Measurements from ENCODE around the gene SPNS3. TPM values are rescaled to one million over a fixed set of nuclear protein-coding genes. Genes with fewer than 3 reads are reported as not detected.

SPNS3 gene
- total and polyA plus RNA-seq, 2 experiments from 2014 or later: not detected

- Histone ChIP-seq H3K36me3 (peaks cover 9% of the 10 kb centered on the region), H3K27me3 (no peaks in the 10 kb centered on the region), H3K4me3 (no peak overlapping the region), H3K9me3 (ENCODE audit: low read depth) (no peaks in the 10 kb centered on the region), H3K4me1 (ENCODE audit: low read depth) (peaks cover 13% of the 10 kb centered on the region), H3K27ac (no peak overlapping the region)
- DNase-seq (ENCODE audit: low read depth in 1 of 2, low spot score in 1 of 2): no peak
- TF ChIP-seq CTCF (IDR thresholded peaks at IDR 0.05; ENCODE audit: low read depth, low read length): no peak
These were observed 100.8 kb downstream of the SPNS3 start for GRCh38 chr17:4534515-4534914.

- Histone ChIP-seq H3K27ac (no peak overlapping the region), H3K9me3 (ENCODE audit: low read depth) (no peaks in the 10 kb centered on the region), H3K4me1 (ENCODE audit: low read depth) (peaks cover 13% of the 10 kb centered on the region), H3K36me3 (peaks cover 9% of the 10 kb centered on the region), H3K4me3 (no peak overlapping the region), H3K27me3 (no peaks in the 10 kb centered on the region)
- TF ChIP-seq CTCF (IDR thresholded peaks at IDR 0.05; ENCODE audit: low read depth, low read length): no peak
- no peak for DNase-seq (ENCODE audit: low read depth in 1 of 2, low spot score in 1 of 2)
These were observed 101.4 kb downstream of the SPNS3 start for GRCh38 chr17:4534928-4535666.

- Histone ChIP-seq H3K4me1 (ENCODE audit: low read depth) (peaks cover 13% of the 10 kb centered on the region), H3K36me3 (peaks cover 9% of the 10 kb centered on the region), H3K27me3 (no peaks in the 10 kb centered on the region), H3K27ac (no peak overlapping the region), H3K4me3 (no peak overlapping the region), H3K9me3 (ENCODE audit: low read depth) (no peaks in the 10 kb centered on the region)
- DNase-seq (ENCODE audit: low read depth in 1 of 2, low spot score in 1 of 2): no peak
- TF ChIP-seq CTCF (IDR thresholded peaks at IDR 0.05; ENCODE audit: low read depth, low read length): no peak
These were observed 102.0 kb downstream of the SPNS3 start for GRCh38 chr17:4535667-4536258.

- Histone ChIP-seq H3K27ac (no peak overlapping the region), H3K4me3 (no peak overlapping the region), H3K27me3 (no peaks in the 10 kb centered on the region), H3K4me1 (ENCODE audit: low read depth) (peaks cover 13% of the 10 kb centered on the region), H3K36me3 (peaks cover 10% of the 10 kb centered on the region), H3K9me3 (ENCODE audit: low read depth) (no peaks in the 10 kb centered on the region)
- peak; percentile 40 to 49 for DNase-seq (ENCODE audit: low read depth in 1 of 2, low spot score in 1 of 2)
- TF ChIP-seq CTCF (IDR thresholded peaks at IDR 0.05; ENCODE audit: low read depth, low read length): no peak
These were observed 102.6 kb downstream of the SPNS3 start for GRCh38 chr17:4536259-4536741.

GRCh38 chr17:4536742-4537411 is 103.1 kb downstream of the SPNS3 start:
- DNase-seq (ENCODE audit: low read depth in 1 of 2, low spot score in 1 of 2): peak in 1 of 2 donors; percentile 71
- Histone ChIP-seq H3K27me3 (no peaks in the 10 kb centered on the region), H3K4me1 (ENCODE audit: low read depth) (peaks cover 13% of the 10 kb centered on the region), H3K9me3 (ENCODE audit: low read depth) (no peaks in the 10 kb centered on the region), H3K27ac (no peak overlapping the region), H3K4me3 (no peak overlapping the region), H3K36me3 (peaks cover 11% of the 10 kb centered on the region)
- no peak for TF ChIP-seq CTCF (IDR thresholded peaks at IDR 0.05; ENCODE audit: low read depth, low read length)

Other genes starting within 250 kb of the SPNS3 start
- gene ANKFY1, start 170.0 kb upstream of the SPNS3 start, total RNA-seq: 20.0 and 29.0 TPM in 2 replicates
- gene ANKFY1, start 170.0 kb upstream of the SPNS3 start, polyA plus RNA-seq: 19.5 and 26.7 TPM in 2 replicates
- 99.0 and 120 TPM in 2 replicates for gene UBE2G1, start 67.3 kb upstream of the SPNS3 start, total RNA-seq
- 107 and 123 TPM in 2 replicates for gene UBE2G1, start 67.3 kb upstream of the SPNS3 start, polyA plus RNA-seq
- gene SPNS2, start 64.9 kb downstream of the SPNS3 start, total RNA-seq: 1.0 and 3.5 TPM in 2 replicates
- gene SPNS2, start 64.9 kb downstream of the SPNS3 start, polyA plus RNA-seq: 1.6 and 1.7 TPM in 2 replicates
- gene MYBBP1A, start 121.4 kb downstream of the SPNS3 start, total RNA-seq: 47.4 and 57.1 TPM in 2 replicates
- gene MYBBP1A, start 121.4 kb downstream of the SPNS3 start, polyA plus RNA-seq: 51.5 and 69.3 TPM in 2 replicates
- not detected in 2 replicates for gene GGT6, start 126.6 kb downstream of the SPNS3 start, total RNA-seq
- not detected in 2 replicates for gene GGT6, start 126.6 kb downstream of the SPNS3 start, polyA plus RNA-seq
- gene SMTNL2, start 150.6 kb downstream of the SPNS3 start, total RNA-seq: 176 and 184 TPM in 2 replicates
- 269 TPM in 2 replicates for gene SMTNL2, start 150.6 kb downstream of the SPNS3 start, polyA plus RNA-seq
- gene ALOX15, start 207.7 kb downstream of the SPNS3 start, total RNA-seq: 0.71 and 1.1 TPM in 2 replicates
- 1.5 TPM in 1 of 2 replicates, not detected in the other for gene ALOX15, start 207.7 kb downstream of the SPNS3 start, polyA plus RNA-seq

Measured in cardiac muscle cell (in vitro differentiated cells and primary cell).